ENCODE measurements around the gene ARFIP2. TPM values are rescaled to one million over a fixed set of nuclear protein-coding genes. Genes with fewer than 3 reads are reported as not detected.
"Not testable (repeated sequence)": the region's sequence is repeated elsewhere in the genome, so short reads cannot be mapped to it uniquely, and the experiment has no call there.

The ARFIP2 gene, protein sequence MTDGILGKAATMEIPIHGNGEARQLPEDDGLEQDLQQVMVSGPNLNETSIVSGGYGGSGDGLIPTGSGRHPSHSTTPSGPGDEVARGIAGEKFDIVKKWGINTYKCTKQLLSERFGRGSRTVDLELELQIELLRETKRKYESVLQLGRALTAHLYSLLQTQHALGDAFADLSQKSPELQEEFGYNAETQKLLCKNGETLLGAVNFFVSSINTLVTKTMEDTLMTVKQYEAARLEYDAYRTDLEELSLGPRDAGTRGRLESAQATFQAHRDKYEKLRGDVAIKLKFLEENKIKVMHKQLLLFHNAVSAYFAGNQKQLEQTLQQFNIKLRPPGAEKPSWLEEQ
- 10 to 100 TPM; 33.5 to 37.9 TPM for total RNA-seq

DNA sequence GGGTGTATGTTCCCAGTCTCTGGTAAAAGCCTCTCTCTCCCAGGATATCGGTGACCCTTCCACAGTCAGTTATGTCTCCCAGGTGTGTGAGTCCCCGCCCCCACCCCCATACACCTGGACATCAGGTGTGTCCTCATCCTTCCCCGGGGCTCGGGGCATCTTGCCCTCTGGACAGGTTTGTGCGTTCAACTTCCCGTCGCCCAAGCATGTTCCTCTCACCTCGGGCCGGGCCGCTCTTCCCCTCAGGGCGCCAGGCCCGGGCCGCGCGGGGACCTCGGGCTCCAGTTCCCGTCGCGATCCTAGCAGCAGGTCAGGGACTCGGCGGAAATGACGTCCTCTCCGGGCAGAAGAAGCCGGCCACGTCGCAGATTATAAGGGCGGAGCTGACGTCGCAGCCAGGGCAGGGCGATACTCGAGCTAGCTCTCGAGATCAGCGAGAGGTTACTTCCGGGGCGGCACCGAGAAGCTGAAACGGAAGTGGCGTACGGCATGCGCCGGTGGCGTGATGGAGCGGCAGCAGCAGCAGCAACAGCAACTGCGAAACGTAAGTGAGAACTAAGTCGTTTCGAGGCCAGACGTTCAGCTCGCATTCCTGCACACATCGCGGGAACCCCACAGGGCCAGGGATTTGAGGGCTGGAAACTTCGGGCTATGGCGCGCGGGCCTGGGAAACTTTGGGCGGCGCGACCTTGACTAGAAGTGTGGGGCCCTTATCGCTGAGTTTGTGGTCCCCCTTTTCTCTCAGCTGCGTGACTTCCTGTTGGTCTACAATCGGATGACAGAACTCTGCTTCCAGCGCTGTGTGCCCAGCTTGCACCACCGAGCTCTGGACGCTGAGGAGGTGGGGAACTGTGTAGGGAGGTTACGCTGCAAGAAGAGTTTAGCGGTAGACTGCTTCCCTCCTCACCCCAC is at the start of gene ARFIP2, which contains the start of gene TIMM10B:
ARFIP2 (minus strand) TSS at position 320 of the 912 bp plus-strand sequence. CDS start 910 bp downstream, outside the sequence.
TIMM10B (plus strand) TSS at position 490 of the 912 bp plus-strand sequence; CDS start at position 506, 16 bp downstream.
- DNase-seq: peak; percentile 99
- Mint-ChIP-seq H3K4me1 (ENCODE audit: low read depth) (peaks cover 38% of the 10 kb centered on the region), H3K27me3 (ENCODE audit: low read depth) (no peaks in the 10 kb centered on the region), H3K4me3 (peak within 1 kb of the TSS; percentile 94), H3K36me3 (ENCODE audit: low read depth) (peaks cover 21% of the 10 kb centered on the region), H3K9me3 (no peaks in the 10 kb centered on the region), H3K27ac (peak within 1 kb of the TSS; percentile 96)
- intact Hi-C loops (cut with micrococcal nuclease): loop anchor here (1.0 to 5.0 kb wide), 13 partner anchors 42 to 854 kb away; partner anchors contain the start of genes APBB1, FHIP1B, MRPL17 and SMPD1
- CTCF ChIA-PET: interaction anchor here (0.6 to 4.8 kb wide), 9 partner anchors 9 to 266 kb away, joined by 3 to 37 read pairs (median 5); no protein-coding TSS in a partner anchor

DNA sequence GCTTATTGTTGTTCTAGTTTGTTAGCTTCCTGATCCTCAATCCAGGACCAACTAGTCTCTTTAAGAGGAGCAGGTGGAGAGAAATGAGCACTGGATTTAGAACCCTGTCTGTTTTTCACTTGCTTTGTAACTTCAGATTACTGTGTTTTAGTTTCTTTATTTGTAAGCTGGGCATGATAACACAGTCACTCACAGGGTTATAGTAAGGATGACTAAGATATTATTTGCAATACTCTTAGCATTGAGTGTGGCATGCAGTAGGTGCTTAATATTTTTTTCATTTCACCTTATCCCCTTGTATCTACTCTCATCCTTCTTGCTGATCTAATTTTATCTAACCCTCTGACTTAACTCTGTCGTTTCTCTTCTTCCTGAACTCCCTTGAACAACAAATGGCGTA is 49.7 kb upstream of the ARFIP2 start:
- Mint-ChIP-seq H3K4me3 (no peak overlapping the region), H3K27me3 (ENCODE audit: low read depth) (no peaks in the 10 kb centered on the region), H3K27ac (peak overlapping the region; percentile 14), H3K4me1 (ENCODE audit: low read depth) (peaks cover 20% of the 10 kb centered on the region), H3K36me3 (ENCODE audit: low read depth) (peaks cover 8% of the 10 kb centered on the region), H3K9me3 (no peaks in the 10 kb centered on the region)
- CTCF ChIA-PET: interaction anchor here (0.6 to 2.4 kb wide), 39 partner anchors 8 to 246 kb away, joined by 3 to 15 read pairs (median 4); partner anchors contain the start of genes ARFIP2, MRPL17 and TIMM10B
- DNase-seq: no peak
- intact Hi-C loops (cut with micrococcal nuclease): loop anchor here (1.0 kb wide), 6 partner anchors 50 to 226 kb away; partner anchors contain the start of genes ARFIP2, MRPL17, TAF10 and TIMM10B

DNA sequence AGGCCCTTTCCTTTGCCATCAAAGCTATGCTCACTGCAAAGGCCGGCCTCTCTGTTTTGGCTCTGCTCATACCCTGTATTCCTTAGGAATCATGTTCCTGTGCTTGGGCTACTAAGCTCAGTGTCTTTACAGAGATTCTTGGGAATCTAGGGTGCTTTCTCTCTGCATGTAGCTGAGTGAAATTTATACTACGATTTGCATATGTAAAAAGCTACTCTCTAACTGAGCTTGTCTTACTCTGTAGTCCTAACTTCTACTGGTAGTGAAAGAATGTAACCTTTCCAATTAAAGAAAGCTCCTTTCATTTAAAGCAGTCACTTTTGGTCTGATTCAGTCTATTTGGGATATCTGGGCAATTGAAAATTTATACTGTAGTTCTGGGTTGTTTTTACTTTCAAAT is 48.1 kb upstream of the ARFIP2 start:
- Mint-ChIP-seq H3K9me3 (no peaks in the 10 kb centered on the region), H3K27me3 (ENCODE audit: low read depth) (no peaks in the 10 kb centered on the region), H3K4me3 (no peak overlapping the region), H3K4me1 (ENCODE audit: low read depth) (peaks cover 35% of the 10 kb centered on the region), H3K36me3 (ENCODE audit: low read depth) (peaks cover 13% of the 10 kb centered on the region), H3K27ac (no peak overlapping the region)
- CTCF ChIA-PET: interaction anchor here (0.6 to 1.6 kb wide), 8 partner anchors 10 to 225 kb away, joined by 3 to 5 read pairs (median 3); partner anchors contain the start of gene MRPL17
- intact Hi-C loops (cut with micrococcal nuclease): no loop called here
- no peak for DNase-seq

DNA sequence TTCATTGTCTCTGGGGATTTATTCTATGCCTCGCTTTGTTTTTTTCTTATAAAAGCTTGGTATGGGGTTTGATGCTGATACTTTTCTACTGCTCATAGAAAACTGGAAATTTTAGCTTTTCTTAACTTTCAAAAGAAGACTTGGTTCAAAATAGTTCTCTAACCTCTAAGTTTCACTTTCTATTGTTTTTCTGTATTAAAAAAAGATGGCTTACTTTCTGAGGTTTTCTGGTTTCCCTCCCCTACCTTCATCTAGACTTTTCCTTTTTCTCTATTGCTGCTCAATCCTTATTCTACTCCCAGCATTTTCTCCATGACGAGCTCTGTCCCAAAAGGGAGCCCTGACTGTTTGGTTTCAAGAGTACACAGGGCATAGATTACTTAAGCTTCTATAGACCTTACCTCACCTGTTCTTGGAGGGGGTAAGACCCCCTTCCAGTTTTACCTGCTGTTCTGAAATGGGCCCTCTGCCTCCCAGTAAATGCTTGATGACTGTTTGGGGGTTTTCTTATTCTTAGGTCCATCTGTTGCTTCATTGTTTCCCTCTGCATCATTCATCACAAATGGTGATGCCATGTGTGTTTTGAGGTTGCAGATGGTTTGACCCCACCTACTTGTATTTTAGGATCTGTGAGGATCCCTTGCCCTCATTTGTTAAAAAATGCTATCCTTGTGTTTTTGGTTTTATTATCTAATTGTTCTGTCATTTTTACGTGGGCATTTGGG is 45.4 kb upstream of the ARFIP2 start:
- H3K9me3 Mint-ChIP-seq: no peaks in the 10 kb centered on the region
- CTCF ChIA-PET: interaction anchor here (0.6 to 1.3 kb wide), 6 partner anchors 9 to 223 kb away, joined by 3 to 5 read pairs (median 3); partner anchors contain the start of gene MRPL17
- peak overlapping the region; percentile 62 for H3K4me3 Mint-ChIP-seq
- H3K36me3 Mint-ChIP-seq (ENCODE audit: low read depth): peaks cover 18% of the 10 kb centered on the region
- H3K4me1 Mint-ChIP-seq (ENCODE audit: low read depth): peaks cover 50% of the 10 kb centered on the region
- H3K27ac Mint-ChIP-seq: peak overlapping the region; percentile 85
- intact Hi-C loops (cut with micrococcal nuclease): loop anchor here (1.0 kb wide), 2 partner anchors 77 to 157 kb away; partner anchors contain the start of genes ILK, MRPL17 and RRP8
- no peak for DNase-seq
- no peaks in the 10 kb centered on the region for H3K27me3 Mint-ChIP-seq (ENCODE audit: low read depth)

DNA sequence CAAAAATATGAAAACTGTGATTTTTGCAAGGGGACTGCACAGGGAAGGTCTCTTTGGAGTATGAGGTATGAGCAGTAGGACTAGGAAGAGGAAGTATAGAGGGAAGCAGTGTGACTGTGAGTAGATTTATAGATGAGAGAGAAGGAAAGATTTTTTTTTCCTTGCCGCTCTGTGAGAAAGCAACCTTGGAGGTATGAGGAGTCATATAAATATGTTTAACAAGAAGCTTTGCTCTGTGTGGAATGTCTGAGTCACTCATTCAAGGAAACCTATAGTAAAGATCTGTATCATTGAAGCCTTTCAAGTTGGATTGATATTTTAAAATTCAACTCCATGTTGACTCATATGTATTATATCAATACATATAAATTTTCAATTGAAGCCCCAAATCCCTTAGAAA is 42.1 kb upstream of the ARFIP2 start:
- intact Hi-C loops (cut with micrococcal nuclease): loop anchor here (5.0 kb wide), 2 partner anchors 146 to 201 kb away; partner anchors contain the start of gene CAVIN3
- no peaks in the 10 kb centered on the region for H3K27me3 Mint-ChIP-seq (ENCODE audit: low read depth)
- H3K36me3 Mint-ChIP-seq (ENCODE audit: low read depth): peaks cover 25% of the 10 kb centered on the region
- no peaks in the 10 kb centered on the region for H3K9me3 Mint-ChIP-seq
- CTCF ChIA-PET: interaction anchor here (0.6 to 2.3 kb wide), 3 partner anchors 8 to 18 kb away, joined by 3 to 9 read pairs (median 7); no protein-coding TSS in a partner anchor
- no peak overlapping the region for H3K4me3 Mint-ChIP-seq
- no peak for DNase-seq
- peak overlapping the region; percentile 48 for H3K27ac Mint-ChIP-seq
- peaks cover 46% of the 10 kb centered on the region for H3K4me1 Mint-ChIP-seq (ENCODE audit: low read depth)

DNA sequence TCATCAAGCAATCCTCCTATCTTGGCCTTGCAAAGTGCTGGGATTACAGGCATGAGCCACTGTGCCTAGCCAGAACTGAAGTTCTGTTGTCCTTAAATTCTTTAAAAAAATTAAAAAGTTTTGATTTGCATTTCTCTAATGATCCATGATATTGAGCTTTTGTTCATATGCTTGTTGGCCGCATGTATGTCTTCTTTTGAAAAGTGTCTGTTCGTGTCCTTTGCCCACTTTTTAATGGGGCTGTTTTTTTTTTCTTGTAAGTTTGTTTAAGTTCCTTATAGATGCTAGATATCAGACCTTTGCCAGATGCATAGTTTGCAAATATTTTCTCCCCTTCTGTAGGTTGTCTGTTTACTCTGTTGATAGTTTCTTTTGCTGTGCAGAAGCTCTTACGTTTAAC is 40.8 kb upstream of the ARFIP2 start:
- H3K36me3 Mint-ChIP-seq (ENCODE audit: low read depth): peaks cover 24% of the 10 kb centered on the region
- peaks cover 40% of the 10 kb centered on the region for H3K4me1 Mint-ChIP-seq (ENCODE audit: low read depth)
- CTCF ChIA-PET: interaction anchor here (0.9 to 1.9 kb wide), 2 partner anchors 9 to 15 kb away, joined by 3 to 7 read pairs; no protein-coding TSS in a partner anchor
- DNase-seq; H3K4me3 Mint-ChIP-seq; H3K27ac Mint-ChIP-seq; H3K27me3 Mint-ChIP-seq (ENCODE audit: low read depth); H3K9me3 Mint-ChIP-seq: not testable (repeated sequence)
- intact Hi-C loops (cut with micrococcal nuclease): loop anchor here (5.0 kb wide), 2 partner anchors 145 to 200 kb away; partner anchors contain the start of gene CAVIN3

DNA sequence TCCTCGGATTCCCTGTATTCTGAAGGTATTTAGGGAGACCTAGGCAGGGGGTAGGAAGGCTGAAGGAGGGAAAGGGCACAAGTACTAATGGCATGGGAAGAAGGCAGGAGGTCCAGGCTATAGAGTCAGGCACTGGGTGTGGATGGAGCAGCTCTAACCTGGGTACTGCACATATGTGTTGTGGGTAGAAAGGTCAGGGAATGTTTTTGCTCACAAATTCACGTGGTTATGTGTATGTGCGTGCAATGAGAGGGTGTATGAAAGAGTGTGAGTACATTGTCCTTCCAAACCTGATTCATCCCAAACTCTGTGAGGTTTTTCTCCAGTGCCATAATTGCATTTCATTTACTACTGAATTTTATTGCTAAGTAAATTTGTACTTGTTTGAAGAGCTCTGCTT is 39.1 kb upstream of the ARFIP2 start:
- no peak for DNase-seq
- H3K27me3 Mint-ChIP-seq (ENCODE audit: low read depth): no peaks in the 10 kb centered on the region
- no peak overlapping the region for H3K4me3 Mint-ChIP-seq
- H3K27ac Mint-ChIP-seq: no peak overlapping the region
- no peaks in the 10 kb centered on the region for H3K9me3 Mint-ChIP-seq
- intact Hi-C loops (cut with micrococcal nuclease): loop anchor here (5.0 kb wide), 2 partner anchors 143 to 198 kb away; partner anchors contain the start of gene CAVIN3
- H3K36me3 Mint-ChIP-seq (ENCODE audit: low read depth): peaks cover 27% of the 10 kb centered on the region
- H3K4me1 Mint-ChIP-seq (ENCODE audit: low read depth): peaks cover 25% of the 10 kb centered on the region
- CTCF ChIA-PET: interaction anchor here (0.8 to 1.5 kb wide), 3 partner anchors 9 to 74 kb away, joined by 3 read pairs; no protein-coding TSS in a partner anchor

DNA sequence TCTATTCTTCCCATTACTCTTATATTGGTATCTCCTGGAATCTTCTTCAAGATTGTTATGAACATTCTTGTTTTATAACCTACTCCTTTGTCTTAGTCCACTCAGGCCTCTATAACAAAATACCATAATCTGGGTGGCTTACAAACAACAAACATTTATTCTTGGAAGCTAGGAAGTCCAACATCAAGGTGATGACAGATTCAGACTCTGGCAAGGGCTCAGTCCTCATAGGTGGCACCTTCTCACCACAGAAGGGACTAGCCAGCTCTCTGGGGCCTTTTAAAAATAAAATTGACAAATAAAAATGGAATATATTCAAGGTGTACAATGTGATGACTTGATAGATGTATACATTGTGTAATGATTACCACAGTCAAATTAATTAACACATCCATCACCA is 35.7 kb upstream of the ARFIP2 start:
- Mint-ChIP-seq H3K4me1 (ENCODE audit: low read depth) (no peaks in the 10 kb centered on the region), H3K27ac (no peak overlapping the region), H3K4me3 (no peak overlapping the region), H3K36me3 (ENCODE audit: low read depth) (peaks cover 40% of the 10 kb centered on the region), H3K27me3 (ENCODE audit: low read depth) (no peaks in the 10 kb centered on the region), H3K9me3 (no peaks in the 10 kb centered on the region)
- CTCF ChIA-PET: interaction anchor here (0.7 kb wide), 1 partner anchor 21 kb away, joined by 4 read pairs; no protein-coding TSS in a partner anchor
- intact Hi-C loops (cut with micrococcal nuclease): no loop called here
- no peak for DNase-seq

DNA sequence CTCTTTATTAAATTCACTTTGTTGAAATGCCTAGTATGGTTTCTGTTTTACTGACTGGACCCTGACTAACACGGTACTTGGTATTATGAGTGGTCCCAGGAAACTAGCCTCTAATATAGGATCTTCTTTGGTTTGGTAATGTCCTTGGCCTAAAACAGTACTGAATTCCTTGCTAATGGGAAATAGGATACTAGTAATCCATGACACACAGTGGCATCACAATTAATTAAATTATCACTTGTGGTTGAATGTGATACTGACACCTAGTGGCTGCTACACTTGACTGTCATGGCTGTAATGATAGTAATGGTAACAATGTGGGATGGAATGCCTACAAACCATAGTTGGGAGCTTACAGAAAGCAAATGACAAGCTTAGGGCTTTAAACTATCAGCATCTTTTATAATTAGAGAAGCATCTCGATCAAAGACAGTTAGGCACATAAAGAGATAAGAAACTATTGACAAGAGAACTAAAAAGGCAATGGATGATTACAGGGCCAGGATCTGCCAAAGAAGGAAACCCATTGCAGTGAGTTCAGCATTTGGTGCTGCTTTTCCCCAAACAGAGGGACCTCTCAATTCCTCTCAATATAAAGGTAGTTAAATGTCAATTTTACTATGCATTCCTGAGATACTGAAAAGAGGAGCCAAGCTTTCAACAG is 24.6 kb upstream of the ARFIP2 start:
- intact Hi-C loops (cut with micrococcal nuclease): loop anchor here (1.0 kb wide), 3 partner anchors 62 to 126 kb away; no protein-coding TSS in a partner anchor
- Mint-ChIP-seq H3K4me3 (no peak overlapping the region), H3K27me3 (ENCODE audit: low read depth) (no peaks in the 10 kb centered on the region), H3K9me3 (no peaks in the 10 kb centered on the region), H3K27ac (no peak overlapping the region), H3K4me1 (ENCODE audit: low read depth) (no peaks in the 10 kb centered on the region), H3K36me3 (ENCODE audit: low read depth) (peaks cover 14% of the 10 kb centered on the region)
- peak; percentile 21 for DNase-seq
- CTCF ChIA-PET: interaction anchor here (0.7 to 5.6 kb wide), 21 partner anchors 10 to 524 kb away, joined by 3 to 94 read pairs (median 4); no protein-coding TSS in a partner anchor

DNA sequence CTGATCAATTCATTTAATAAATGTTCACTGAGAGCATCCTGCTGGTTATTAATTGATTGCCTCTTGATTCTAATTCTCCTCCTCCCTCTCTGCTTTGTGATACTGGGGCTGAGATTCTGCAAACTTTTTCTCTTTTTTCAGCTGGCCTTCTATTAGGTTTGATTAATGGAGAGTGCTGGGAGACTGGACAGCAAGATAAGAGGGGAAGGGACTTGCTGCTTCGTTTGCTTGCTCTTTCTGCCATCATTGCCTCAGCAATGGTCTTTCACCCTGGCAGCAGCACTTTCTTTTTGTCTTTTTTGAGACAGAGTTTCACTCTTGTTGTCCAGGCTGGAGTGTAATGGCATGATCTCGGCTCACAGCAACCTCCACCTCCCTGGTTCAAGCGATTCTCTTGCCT is 23.0 kb upstream of the ARFIP2 start:
- no peaks in the 10 kb centered on the region for H3K4me1 Mint-ChIP-seq (ENCODE audit: low read depth)
- CTCF ChIA-PET: interaction anchor here (1.0 to 5.6 kb wide), 8 partner anchors 14 to 251 kb away, joined by 3 to 94 read pairs (median 6); no protein-coding TSS in a partner anchor
- H3K36me3 Mint-ChIP-seq (ENCODE audit: low read depth): peaks cover 8% of the 10 kb centered on the region
- no peak overlapping the region for H3K4me3 Mint-ChIP-seq
- H3K27ac Mint-ChIP-seq: no peak overlapping the region
- intact Hi-C loops (cut with micrococcal nuclease): no loop called here
- no peaks in the 10 kb centered on the region for H3K27me3 Mint-ChIP-seq (ENCODE audit: low read depth)
- no peak for DNase-seq
- H3K9me3 Mint-ChIP-seq: no peaks in the 10 kb centered on the region

Measured in activated naive CD4-positive, alpha-beta T cell treated with anti-CD3 and anti-CD28 coated beads for 36 hours (primary cell).